Stimulated activated CD4-positive, alpha-beta T cell treated with anti-CD3 and anti-CD28 coated beads, Interleukin-4, amount 100 ng/mL, for 1 hour (primary cell): Measurements from ENCODE around the gene CHMP2A.

ENCODE experiments used
- DNase-seq: peaks from one replicate; pipeline ENCODE4 v3.0.0-alpha.2; 2020

Gene CHMP2A

DNA sequence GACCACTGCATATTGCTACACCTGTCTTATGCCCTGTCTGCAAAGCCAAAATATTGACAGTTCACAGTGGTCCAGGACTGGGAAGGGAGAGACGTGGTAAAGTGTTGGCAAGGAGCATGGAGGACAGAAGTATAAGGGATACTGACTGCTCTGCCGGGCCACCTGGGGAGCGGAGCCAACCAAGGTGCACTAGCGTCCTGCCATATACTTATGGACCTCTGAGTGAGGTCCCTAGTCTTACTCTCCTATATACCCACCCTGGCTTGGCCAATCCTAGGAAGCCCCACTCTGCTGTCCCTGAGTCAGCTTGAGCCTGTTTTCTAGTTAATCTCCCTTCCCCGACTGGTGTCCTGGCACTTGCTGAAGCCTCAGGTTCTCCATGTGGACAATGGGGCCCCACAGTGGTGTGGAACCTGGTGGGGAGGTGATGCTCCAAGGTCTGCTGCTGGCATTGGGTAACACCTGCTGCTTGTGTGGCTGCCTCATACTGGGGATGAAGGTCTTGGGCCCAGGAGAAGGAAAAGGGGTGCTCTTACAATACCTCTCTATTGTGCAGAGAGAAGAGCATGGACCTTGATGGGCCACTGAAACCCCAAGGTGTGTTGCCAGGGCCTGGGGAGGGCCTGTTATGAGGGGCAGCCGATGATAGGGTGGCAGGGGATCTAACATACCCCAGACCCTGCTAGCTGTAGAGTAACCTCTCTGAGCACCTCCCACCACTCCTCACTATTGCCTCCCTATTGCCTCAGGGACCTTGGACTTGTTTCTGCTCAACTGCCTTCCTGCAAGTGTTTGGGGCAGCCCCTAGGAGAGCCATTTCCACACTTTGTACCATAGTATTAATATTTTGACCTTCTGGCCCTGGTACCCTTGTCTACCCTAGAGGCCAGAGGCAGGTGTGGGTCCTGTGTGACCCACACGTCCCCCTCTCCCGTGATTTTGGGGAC is 17.8 kb downstream of the CHMP2A start:
- DNase-seq: no peak

- no peak for DNase-seq
Measured at GRCh38 chr19:58535857-58536256, 19.0 kb downstream of the CHMP2A start.

DNA sequence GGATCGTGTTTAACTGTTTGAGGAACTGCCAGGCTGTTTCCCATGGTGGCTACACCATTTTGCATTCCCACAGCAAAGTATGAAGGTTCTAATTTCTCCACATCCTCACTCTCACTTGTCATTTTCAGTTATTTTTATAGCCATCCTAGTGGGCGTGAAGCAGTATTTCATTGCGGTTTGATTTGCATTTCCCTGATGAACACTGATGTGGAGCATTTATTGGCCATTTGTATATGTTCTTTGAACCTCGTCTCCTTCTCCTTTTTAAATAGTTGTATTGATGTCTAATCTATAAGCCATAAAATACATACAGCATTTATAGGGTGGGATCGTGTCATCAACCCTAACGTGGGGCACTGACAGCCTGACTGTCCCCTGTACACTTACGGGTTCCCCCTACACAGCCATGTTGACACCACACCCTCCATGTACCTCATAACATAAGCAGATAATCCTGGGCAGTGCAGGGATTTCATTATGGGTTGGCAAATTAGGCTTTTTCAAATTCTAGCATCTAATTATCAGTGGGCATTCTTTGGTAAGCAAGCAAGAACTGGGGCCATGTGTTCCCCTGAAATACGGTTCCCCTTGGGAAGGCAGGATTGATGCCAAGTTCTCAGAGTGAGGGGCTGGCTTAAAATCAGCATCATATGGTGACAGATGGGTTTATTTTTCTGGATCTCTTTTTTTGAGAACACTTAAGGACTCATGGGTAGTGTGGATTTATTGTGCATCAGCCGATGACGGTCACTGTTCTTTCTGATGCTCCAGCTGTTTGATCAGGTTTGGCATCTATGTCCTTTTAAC is 23.7 kb downstream of the CHMP2A start:
- DNase-seq: no peak

DNA sequence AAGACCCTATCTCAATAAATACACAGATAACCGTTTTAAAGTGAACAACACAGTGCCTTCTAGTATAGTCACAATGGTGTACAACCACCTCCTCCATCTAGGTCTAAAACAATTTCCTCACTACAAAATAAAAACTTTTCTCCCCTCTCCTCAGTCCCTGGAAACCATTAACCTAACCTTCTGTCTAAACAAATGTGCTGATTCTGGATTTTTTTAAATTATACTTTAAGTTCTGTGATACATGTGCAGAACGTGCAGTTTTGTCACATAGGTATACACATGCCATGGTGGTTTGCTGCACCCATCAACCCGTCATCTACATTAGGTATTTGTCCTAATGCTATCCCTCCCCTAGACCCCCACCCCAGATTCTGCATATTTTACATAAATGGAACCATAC is 25.5 kb downstream of the CHMP2A start:
- no peak for DNase-seq

- DNase-seq: no peak
Measured at GRCh38 chr19:58522709-58523108, 32.2 kb downstream of the CHMP2A start.

- DNase-seq: no peak
Measured at GRCh38 chr19:58521651-58522050, 33.3 kb downstream of the CHMP2A start.

GRCh38 chr19:58520257-58520599 is 34.7 kb downstream of the CHMP2A start:
- DNase-seq: no peak

DNA sequence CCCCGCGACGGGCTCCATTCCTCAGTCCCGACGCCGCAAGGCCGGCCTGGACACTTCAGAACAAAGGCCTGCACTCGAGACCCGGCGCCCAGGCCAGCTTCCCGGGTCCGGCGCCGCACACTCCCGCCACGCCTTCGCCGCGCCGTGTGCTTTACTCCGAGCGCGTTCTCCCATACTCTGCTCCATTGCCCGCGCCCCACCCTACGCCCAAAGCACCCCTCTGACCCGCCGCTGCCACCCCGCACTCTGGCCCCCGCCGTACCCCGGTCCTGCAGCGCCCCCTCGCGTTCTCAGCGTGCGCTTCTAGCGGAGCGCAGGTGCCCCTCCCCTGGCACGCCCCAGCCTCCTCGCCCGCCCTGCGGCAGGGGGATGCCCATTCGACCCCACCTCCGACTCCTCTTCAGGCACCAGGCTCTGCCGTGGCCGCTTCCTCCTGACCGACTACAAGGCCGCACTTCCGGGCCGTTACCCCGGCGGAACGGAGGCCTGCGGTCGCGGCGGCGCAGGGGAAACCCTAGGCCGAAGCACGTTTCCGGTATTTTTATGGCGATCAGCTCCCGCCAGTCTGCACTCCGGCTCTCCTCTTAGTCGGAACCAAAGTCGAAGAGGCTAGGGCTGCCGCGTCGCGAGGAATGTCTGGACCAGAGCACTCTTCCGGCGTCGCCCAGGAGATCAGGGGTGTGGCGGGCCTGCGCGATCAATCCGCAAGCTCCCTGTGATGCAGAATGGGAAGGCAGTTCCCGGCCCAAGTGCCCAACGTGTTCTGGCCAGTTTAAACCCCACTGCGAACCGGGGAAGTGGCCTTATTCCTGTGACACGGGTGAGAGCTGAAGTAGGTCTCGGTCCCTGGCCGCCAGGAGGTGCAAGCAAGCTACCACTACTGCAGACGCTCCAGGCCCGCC is 35.3 kb downstream of the CHMP2A start, which contains the start of gene ZBTB45:
Gene ZBTB45, minus strand, starts transcription at position 456 of the 902 bp plus-strand sequence. CDS start 2,137 bp downstream, outside the sequence.
- peak; percentile 90 for DNase-seq

DNA sequence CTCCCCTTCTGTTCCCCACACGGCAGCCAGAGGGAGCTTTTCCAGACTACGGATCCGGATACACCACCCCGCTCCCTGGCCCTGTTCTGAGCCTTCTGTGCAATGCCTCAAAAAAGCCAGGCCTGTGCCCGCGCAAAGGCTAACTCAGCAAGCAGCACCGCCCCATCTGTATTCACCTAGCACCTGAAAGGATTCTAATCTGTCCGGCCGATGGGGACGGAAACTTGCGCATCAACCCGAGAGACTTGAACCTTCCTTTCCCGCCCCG is 35.9 kb downstream of the CHMP2A start:
- peak; percentile 52 for DNase-seq

- no peak for DNase-seq
Measured at GRCh38 chr19:58518256-58519086, 36.4 kb downstream of the CHMP2A start.

GRCh38 chr19:58516964-58517833 is 37.7 kb downstream of the CHMP2A start:
- no peak for DNase-seq

GRCh38 chr19:58516246-58516836 is 38.6 kb downstream of the CHMP2A start:
- no peak for DNase-seq

DNA sequence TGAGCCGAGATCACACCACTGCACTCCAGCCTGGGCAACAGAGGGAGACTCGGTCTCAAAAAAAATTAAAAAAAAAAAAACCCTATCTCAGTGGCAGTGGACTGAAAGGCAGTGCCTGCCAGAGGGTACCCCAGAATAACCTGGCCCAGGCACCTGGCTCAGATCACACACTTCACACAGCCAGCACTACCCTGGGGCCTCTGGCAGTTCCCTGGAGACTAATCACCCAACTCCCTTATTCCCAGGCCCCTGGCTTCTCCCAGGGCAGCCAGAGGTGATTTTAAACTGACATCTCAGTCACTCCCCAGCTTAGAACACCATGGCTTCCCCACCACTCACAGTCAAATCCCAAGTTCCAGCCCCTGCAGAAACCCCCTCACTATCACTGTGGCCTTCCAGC is 39.6 kb downstream of the CHMP2A start:
- DNase-seq: no peak

DNA sequence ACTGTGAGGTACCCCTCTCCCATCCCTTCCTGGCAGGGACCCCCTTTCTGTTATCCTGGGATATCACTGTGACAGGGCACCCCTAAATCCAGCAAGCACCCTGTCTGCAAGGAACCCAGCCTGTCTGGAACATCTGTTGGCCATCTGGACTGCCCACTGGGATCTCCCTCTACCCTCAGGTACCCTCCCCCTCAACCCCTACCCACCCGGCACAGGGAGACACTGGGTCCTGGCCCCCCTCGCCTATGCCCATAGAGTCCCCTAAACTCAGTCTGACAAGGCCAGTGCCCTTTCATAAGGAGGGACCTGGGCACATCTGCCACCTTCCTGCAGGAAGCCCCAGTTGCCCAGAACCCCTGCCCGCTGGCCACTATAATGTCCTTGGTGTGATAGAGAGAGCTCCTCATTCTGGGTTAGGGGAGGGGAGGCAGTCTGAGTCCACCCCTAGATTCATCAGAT is 40.3 kb downstream of the CHMP2A start:
- no peak for DNase-seq

DNA sequence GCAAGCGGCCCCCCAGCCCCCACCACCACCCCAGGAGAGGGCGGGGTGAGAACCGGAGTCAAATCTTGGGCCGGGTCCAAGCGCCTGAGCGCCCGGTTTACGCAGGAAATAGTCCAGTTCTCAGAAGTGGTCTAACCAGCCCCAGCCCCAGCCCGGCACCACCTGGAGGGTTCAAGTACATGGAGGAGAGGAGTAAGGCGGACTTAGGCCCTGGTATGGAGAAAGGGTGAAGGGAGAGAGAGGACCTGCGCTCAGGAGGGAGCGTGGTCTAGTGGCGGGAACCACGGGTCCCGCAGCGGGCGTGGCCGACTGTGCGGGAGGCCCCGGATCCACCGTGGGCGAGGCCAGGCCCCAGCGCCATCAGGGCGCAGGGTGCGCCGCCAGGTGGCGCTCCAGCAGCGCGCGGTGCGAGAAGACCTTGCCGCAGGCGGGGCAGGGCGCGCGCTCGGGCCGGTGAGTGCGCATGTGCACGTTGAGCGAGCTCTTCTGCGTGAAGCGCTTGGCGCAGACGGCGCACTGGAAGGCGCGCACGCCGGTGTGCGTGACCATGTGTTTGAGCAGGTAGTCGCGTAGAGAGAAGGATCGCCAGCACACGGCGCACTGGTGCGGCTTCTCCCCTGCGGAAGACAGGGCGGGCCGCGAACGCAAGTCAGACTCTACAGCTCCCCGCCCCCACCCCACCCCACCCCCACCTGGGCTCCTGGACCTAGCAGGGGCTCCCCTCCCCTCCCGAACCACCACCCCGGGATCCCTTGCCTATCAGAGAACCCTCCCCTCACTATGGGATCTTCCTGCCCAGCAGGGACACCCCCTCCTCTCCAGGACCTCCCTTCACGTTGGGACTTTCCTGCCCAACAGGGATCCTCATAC is 41.0 kb downstream of the CHMP2A start:
- peak; percentile 97 for DNase-seq

DNA sequence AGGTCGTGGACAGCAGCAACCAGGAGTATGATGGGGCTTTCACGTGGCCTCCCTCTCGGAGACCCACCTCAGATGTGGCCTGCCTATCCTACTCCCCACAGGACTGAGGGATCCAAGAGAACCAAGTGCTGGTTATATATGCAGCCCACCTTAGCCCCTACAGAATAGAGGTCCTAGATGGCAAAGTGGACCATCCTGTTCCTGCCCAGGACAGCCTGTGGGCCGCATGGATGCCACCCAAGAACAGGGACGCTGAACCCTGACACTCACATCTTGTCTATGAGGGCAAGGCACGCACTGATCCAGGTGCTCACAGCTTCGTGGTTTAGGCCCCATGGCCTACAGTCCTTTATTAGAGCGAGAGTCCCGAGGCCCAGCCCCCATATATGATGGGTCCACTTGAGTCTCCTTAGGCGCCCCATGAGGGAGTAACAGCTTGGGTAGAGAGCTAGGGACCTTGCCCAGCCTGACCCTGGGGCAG is 41.7 kb downstream of the CHMP2A start:
- DNase-seq: no peak

- DNase-seq: no peak
Measured at GRCh38 chr19:58511353-58512208, 43.3 kb downstream of the CHMP2A start, which contains the start of gene SLC27A5. Gene SLC27A5 (minus strand): TSS chr19:58511992. CDS start chr19:58511955, 37 bp downstream.
